HG02759 (cell line): ENCODE results near the gene APLP1.
"Not testable (repeated sequence)": the region's sequence is repeated elsewhere in the genome, so short reads cannot be mapped to it uniquely, and the experiment has no call there.

Experiments used
- ATAC-seq: cut with Tn5 transposase; IDR thresholded peaks from one replicate; pipeline ENCODE4 v1.9.1; 2021; ENCODE audit warnings: mild to moderate bottlenecking, moderate library complexity; ENCODE audit not compliant: unreplicated experiment

The APLP1 gene

DNA sequence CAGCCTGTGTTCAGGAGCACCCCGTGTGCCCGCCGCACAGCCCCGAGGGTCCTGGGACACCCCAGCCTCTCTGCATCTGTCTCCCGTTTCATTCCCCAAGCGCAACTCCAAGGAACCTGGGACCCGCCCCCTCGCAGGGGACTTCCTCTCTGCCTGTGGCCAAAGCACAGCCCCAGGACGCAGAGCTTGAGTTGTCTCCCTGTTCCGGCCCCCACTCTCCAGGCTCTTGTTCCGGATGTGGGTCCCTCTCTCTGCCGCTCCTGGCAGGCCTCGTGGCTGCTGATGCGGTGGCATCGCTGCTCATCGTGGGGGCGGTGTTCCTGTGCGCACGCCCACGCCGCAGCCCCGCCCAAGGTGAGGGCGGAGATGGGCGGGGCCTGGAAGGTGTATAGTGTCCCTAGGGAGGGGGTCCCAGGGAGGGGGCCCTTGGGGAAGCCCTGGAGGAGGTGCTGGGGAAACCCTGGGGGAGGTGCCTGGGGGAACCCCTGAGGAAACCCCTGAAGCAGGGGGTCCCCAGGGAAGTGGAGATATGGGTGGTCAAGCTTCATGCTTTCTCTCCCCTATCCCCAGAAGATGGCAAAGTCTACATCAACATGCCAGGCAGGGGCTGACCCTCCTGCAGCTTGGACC is 35.3 kb downstream of the APLP1 start:
- peak; percentile 34 for ATAC-seq

DNA sequence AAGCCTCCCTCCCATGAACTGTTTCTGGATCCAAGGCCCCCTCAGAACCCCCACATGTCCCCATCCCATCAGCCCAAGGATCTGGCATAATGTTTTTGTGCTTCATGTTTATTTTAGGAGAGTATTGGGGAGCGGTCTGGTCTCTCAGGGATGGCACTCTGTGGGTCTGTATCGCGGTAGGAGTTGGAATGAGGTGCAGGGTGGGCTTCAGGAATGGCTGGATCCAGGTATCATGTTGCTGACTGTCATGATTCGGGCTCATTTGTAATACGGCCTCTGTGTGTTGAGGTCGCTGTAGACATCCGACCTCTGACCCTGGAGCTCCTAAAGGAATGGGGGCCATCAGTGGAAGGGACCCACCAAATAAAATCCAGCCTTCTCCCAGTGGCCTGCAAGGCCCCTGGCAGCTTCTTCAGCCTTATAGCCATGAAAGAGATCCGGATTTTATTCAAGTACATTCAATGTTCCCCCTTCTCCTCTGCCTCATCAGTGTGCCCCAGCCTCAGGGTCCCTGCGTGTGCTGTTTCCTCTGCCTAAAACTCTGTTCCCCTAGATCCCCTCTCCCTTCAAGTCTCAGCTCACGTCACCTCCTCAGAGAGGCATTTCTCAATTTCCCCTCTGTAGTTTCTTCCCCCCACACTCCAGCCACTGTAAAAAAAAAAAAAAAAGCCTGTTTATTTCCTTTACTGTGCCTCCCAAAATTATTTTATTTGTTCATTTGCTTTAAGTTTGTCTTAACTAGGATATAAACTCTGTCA is 36.1 kb downstream of the APLP1 start:
- ATAC-seq = no peak

DNA sequence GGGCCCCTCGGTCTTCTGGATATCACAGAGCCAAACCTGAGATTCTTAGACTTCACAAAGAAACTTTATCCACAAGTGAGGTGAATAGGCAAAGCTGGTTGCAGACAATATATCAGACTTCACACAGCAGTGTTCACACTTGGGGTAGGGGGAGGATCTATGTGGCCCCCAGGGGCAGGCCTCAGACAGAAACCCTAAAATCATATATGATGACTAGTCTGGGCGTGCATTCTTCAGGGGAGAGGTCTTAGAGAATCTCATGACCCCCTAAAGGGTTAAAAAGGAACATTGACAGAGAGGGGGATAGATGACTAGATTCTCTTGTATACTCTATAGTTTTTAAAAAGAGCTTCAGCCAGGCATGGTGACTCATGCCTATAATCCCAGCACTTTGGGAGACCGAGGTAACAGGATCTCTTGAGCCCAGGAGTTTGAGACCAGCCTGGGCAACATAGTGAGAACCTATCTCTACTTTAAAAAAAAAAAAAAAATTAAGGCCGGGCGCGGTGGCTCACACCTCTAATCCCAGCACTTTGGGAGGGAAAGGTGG is 36.9 kb downstream of the APLP1 start:
- no peak for ATAC-seq

DNA sequence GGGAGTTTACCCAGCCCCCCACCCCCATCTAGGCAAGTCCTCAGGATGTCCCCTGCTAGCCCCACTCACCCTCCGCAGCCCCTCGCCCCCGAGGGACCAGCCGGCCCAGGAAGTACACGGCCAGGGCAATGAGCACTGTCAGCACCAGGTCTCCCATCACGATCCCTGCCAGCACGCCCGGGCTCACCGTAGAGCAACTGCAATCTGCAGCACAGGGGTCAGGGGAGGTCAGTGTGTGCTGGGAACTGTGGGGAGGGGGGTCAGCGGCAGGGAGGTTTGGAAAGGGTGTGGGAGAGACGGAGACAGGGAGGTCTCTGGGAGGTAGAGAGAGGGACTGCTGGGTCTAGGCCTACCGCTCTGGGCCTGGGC is 39.0 kb downstream of the APLP1 start:
- no peak for ATAC-seq

DNA sequence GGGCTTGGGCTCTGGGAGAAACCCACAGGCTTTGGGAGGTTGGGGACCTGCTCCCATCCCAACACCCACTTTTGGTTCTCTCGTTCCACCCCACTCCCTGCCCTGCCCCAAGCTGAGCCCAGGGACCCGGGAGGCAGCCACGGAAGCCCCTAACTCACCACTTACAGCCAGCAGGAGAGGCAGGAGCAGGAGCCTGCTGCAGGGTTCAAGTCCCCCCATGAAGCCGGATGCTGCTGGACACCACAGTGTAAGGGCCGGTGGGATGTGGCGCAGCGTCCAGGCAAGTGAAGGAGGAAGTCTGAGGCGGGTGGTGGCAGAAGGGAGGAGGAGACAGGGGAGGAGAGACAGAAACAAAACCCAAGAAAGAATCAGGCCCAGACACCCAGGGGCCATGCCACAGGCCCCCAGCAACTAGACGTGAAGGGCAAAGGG is 39.7 kb downstream of the APLP1 start, which contains the start of gene TYROBP:
TYROBP (minus strand) TSS at position 286 of the 432 bp plus-strand sequence; CDS start at position 219, 67 bp downstream.
- no peak for ATAC-seq

DNA sequence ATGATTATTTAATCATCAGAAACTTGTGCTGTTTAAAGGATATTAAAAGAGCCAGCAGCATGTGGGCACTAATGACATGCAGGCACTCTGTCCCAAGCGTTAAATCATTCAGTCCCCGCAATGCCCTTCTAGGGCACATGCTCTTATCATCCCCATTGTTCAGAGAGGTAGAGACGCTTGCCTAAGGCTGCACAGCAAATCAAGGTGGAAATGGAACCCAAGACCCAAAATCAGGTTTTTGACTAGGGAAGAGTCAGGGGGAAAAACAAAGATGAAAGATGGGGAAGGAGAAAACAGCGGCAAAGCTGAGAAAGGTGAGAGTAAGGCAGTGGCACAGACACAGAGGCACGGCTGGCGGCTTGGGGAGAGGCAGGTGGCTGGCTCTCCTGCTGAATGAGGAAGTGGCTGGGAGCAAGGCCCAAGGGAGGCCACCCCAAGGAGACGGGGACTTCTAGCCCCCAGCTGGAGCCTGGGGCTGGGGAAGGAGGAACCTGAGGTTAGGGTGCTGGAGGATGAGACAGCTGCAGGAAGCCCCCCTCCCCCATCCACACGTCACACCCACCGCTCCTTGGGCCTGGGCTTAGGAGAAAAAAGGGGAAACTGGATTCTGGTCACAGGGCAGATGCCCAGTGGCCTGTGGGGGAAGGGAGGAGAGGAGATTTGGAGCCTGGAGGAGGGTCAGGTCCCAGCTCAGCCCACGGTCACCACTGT is 40.8 kb downstream of the APLP1 start:
- ATAC-seq = peak; percentile 50

DNA sequence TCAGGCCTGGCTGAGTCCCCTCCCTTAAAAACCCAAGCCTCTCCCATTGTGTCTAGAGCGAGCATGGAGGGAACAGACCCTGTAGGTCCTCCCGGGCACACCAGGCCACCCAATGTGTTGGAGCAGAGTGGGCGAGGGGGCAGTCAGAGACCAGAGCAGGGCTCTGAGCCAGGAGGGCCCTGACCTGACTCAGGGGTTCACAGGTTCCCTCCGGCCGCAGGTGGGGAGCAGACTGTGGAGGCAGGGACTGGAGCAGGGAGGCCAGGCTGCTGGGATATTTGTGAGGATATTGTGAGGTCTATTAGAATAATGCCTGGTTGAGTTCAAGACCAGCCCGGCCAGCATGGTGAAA is 41.3 kb downstream of the APLP1 start:
- no peak for ATAC-seq

DNA sequence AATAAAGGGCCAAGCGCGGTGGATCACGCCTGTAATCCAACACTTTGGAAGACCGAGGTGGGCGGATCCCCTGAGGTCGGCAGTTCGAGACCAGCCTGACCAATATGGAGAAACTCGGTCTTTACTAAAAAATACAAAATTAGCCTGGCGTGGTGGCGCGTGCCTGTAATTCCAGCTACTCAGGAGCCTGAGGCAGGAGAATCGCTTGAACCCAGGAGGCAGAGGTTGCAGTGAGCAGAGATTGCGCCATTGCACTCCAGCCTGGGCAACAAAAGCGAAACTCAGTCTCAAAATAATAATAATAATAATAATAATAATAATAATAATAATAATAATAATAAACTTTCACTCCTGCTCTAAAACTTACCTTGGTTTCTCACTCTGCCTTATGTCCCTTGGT is 42.0 kb downstream of the APLP1 start:
- not testable (repeated sequence) for ATAC-seq

DNA sequence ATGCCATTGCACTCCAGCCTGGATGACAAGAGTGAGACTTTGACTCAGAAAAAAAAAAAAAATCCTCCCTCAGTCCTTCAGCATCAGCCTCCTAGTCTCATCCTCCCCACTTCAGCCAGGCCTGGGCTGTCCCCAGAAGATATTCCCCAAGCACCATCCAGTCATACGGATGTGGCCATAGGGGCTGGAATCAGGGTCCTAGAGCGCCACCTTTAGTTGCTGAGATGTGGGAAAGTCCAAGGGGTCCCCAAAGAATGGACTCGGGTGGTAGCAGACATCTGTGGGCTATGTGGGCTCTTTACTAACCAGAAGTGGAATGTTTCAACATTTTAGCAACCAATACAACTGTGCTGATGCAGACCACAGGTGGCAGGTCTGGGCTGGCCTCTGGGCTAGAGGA is 42.8 kb downstream of the APLP1 start:
- no peak for ATAC-seq

DNA sequence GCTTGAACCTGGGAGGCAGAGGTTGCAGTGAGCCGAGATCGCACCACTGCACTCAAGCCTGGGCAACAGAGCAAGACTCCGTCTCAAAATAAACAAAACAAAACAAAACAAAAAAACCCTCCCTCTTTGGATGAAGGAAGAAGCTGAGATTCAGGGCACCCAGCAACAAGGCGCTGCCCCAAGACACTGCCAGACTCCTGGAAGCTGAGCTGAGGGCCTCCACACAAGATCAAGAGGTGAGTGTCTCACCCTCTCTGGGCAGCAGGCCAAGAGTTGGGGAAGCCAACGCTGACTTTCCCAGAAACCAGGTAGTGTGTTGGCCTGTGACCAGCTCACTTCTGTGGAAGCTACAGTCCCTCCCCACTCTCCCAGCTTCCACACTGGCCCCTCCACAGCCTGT is 43.4 kb downstream of the APLP1 start:
- no peak for ATAC-seq

DNA sequence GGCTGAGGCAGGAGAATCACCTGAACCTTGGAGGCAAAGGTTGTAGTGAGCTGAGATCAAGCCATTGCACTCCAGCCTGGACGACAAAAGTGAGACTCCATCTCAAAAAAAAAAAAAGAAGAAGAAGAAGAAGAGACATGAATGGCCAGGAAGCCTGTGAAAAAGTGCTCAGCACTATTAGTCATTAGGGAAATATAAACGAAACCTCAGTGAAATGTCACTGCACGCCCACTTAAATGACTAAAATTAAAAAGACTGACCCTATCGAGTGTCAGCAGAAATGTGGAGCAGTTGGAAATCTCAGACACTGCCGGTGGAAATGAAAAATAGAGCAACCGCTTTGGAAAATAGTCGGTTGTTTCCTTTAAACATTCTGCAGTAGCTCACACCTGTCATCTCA is 45.2 kb downstream of the APLP1 start:
- ATAC-seq = no peak

DNA sequence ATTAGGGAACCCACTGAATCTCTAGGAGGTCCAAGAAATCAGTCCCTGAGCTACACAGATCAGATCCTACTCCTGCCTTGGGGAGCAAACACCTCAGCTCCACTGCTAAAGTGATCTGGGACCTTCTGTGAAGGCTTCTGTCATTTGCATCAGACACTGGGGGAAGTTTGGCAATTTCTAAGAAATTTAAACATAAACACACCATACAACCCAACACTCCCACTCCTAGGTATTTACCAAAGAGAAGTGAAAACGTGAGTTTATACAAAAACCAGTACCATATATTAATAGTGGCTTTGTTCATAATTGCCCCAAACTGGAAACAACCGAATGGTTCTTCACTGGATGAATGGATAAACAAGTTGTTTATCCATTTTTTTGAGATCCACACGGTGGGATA is 47.1 kb downstream of the APLP1 start:
- ATAC-seq = no peak

DNA sequence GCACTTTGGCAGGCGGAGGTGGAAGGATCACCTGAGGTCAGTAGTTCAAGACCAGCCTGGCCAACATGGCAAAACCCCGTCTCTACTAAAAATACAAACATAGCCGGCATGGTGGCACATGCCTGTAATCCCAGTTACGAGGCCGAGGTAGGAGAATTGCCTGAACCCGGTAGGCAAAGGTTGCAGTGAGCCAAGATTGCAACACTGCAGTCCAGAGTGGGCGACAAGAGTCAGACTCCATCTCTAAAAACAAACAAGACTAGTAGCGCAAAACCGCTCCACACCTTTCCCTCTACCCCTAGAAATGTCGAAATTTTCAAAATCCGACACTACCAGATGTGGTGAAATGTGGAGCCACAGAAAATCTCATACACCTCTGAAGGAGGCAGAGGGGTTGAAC is 50.9 kb downstream of the APLP1 start:
- ATAC-seq = no peak

DNA sequence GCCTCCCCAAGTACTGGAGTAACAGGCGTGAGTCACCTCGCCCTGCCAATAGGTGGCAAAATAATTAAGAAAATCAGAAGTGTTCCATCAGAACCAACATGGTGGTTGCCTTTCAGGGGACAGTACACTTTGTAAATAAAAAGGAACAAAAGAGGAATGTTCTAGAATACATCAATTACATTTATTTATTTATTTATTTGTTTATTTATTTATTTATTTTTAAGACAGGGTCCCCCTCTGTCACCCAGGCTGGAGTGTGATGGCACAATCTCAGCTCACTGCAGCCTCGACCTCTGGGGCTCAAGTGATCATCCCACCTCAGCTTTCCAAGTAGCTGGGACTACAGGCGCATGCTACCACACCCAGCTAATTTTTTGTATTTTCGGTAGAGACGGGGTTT is 52.6 kb downstream of the APLP1 start:
- ATAC-seq = no peak

DNA sequence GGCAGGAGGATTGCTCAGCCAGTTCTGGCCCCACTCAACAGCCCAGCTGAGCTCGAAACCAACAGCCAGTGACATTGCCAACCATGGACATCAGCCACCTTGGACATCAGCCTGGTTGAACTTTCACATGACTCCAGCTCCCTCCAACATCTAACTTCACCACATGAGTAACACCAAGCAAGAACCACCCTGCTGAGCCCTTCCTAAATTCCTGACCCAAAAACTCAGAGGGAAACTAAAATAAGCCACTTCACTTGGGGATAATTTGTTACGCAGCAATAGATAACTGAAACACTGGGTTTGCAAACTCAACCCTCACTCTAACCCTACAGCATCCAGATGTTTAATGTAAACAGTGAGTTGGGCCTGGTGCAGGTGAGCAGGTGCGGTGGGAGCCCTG is 57.1 kb downstream of the APLP1 start:
- no peak for ATAC-seq

DNA sequence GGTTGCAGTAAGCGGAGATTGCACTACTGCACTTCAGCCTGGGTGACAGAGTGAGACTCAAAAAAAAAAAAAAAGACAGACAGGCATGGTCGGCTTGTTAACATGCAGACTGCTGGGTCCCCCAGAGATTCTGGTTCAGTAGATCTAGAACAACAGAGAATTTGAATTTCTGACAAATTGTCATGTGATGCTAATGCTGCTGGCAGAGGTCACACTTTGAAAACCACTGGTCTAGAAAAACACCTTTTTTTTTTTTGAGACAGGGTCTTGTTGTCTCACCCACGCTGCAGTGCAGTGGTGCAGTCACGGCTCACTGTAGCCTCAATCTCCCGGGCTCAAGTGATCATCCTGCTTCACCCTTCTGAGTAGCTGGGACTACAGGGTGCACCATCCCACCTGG is 60.1 kb downstream of the APLP1 start:
- ATAC-seq = no peak
